GM13977 (cell line): ENCODE measurements around the gene TMED8.

ENCODE experiments used
- DNase-seq: peaks from one replicate; pipeline ENCODE4 v3.0.0; 2012; ENCODE audit warnings: low spot score
- in situ Hi-C: fragments of 300-500 bp; cut with MboI; formaldehyde crosslinking; loops from one replicate; pipeline ENCODE4 v1.12.0; 2022; ENCODE audit warnings: low sequenced_read_pairs, low pct_unique_long_range_greater_than_20kb, mixed read lengths, inconsistent platforms; ENCODE audit not compliant: unreplicated experiment
- TF ChIP-seq, protein P1 (sequence below): IDR thresholded peaks from 2 replicates; pipeline ENCODE4 v1.5.1; 2012; ENCODE audit warnings: mild to moderate bottlenecking, control low read depth; ENCODE audit not compliant: insufficient read depth; ENCODE audit errors: extremely low read depth, missing control alignments

TMED8 gene

DNA sequence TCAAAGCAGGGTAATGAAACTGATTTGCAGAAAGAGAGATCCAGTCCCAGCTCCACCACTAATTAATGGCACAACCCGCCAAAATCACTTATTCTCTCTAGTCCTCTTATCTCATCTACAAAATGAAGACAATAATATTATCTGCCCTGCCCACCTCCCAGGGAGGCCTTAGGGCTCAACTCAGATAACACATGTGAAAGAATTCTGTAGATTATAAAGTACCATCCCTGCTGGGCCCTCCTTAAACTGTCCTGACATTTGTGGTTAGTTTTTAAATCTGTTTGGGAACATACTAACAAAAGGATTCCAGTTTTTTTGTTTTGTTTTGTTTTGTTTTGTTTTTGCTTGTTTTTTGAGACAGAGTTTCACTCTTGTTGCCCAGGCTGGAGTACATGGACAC, 63.5 kb downstream of the TMED8 start:
- DNase-seq, result no peak
- TF ChIP-seq, protein P1, sequence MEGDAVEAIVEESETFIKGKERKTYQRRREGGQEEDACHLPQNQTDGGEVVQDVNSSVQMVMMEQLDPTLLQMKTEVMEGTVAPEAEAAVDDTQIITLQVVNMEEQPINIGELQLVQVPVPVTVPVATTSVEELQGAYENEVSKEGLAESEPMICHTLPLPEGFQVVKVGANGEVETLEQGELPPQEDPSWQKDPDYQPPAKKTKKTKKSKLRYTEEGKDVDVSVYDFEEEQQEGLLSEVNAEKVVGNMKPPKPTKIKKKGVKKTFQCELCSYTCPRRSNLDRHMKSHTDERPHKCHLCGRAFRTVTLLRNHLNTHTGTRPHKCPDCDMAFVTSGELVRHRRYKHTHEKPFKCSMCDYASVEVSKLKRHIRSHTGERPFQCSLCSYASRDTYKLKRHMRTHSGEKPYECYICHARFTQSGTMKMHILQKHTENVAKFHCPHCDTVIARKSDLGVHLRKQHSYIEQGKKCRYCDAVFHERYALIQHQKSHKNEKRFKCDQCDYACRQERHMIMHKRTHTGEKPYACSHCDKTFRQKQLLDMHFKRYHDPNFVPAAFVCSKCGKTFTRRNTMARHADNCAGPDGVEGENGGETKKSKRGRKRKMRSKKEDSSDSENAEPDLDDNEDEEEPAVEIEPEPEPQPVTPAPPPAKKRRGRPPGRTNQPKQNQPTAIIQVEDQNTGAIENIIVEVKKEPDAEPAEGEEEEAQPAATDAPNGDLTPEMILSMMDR, result no peak
- in situ Hi-C loops, result loop anchor here (25.0 kb wide), 1 partner anchor 426 kb away; no protein-coding TSS in a partner anchor

DNA sequence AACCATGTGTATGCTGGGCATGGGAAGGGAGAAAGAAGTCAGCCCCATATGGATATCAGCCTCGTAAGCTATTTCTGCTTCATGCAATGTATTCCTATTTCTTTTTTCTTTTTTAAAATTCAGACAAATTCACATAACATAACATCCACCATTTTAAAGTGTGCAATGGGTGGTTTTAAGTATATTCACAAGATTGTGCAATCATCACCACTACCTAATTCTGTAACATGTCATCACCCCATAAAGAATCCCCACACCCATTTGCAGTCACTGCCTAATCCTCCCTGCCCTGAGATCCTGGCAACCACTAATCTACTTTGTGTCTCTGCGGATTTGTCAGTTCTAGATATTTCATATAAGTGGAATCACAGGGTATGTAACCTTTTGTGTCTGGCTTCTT, 65.7 kb downstream of the TMED8 start:
- TF ChIP-seq, protein P1, result no peak
- in situ Hi-C loops, result loop anchor here (25.0 kb wide), 1 partner anchor 424 kb away; no protein-coding TSS in a partner anchor
- DNase-seq, result no peak

DNA sequence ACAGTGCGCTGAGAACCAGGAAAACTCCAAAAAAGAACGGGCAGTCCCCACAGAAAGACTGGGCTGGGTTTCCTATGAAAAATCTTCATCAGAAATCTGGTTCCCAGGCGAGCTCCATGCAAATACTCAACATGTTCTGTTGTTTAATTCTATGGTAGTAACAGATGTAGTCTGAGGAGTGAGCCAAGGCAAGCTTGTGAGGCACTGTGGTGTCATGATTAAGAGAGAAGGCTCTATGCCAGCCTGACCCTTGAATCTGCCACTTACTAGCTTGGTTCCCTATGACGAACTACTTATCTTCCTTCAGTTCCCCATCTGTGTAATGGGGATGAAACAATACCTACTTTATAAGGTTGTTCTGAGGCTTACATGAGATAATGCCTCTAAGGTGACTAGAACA, 66.9 kb downstream of the TMED8 start:
- DNase-seq, result no peak

DNA sequence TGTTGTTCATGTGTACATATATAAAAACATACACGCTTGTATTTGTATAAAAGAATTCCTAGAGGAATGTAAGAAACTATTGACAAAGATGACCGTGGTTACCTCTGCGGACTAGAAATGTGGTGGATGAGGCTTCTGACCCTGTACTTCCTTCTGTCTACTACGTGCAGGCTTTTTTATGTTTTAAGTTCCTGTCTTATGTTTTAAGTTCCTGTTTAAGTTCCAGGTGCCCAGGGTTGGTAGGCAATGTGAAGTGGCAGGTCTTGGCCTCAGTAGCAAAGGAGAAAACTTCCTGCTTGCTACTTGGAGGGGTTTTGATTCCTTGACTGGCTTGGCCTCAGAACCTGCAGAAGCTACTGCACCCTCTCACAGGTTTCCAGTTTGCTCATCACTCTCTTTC, 67.8 kb downstream of the TMED8 start:
- TF ChIP-seq, protein P1, result no peak
- in situ Hi-C loops, result loop anchor here (10.0 to 25.0 kb wide), 2 partner anchors 236 to 422 kb away; no protein-coding TSS in a partner anchor
- DNase-seq, result no peak

More for the DNA sequence above, 66.9 kb downstream of the TMED8 start:
- in situ Hi-C loops, result loop anchor here (25.0 kb wide), 1 partner anchor 423 kb away; no protein-coding TSS in a partner anchor
- TF ChIP-seq, protein P1, result no peak

DNA sequence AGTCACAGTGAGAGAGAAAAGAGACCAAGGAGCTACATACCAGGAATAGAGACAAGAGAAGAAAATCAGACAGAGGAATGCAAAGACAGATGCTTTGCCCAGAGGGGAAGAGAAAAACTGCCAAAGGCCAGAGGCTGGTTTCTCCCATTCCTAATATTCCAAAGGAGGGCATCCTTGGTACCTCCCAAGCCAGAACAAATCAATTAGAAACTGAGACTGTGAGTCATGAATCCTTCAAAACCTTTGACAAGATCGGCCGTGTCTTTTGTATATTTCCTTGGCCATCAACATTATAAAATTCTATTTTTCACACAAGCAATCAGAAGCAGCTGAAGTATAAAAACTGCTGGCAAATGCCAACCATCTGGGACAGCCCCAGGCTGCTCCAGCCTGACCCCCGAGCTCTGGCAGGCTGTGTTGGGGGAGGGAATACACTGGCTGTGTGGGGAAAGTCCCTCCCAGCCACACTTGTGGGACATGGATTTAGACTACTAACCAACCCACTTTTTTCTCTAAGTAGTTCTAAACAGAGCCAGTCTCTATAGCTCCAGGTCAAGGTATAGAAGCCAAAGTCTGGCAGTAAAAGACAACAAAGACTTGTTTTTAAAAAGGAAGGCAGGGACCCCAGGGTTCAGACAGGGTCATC, 69.9 kb downstream of the TMED8 start:
- in situ Hi-C loops, result loop anchor here (10.0 to 25.0 kb wide), 2 partner anchors 238 to 420 kb away; no protein-coding TSS in a partner anchor
- no peak for DNase-seq
- TF ChIP-seq, protein P1, result no peak

DNA sequence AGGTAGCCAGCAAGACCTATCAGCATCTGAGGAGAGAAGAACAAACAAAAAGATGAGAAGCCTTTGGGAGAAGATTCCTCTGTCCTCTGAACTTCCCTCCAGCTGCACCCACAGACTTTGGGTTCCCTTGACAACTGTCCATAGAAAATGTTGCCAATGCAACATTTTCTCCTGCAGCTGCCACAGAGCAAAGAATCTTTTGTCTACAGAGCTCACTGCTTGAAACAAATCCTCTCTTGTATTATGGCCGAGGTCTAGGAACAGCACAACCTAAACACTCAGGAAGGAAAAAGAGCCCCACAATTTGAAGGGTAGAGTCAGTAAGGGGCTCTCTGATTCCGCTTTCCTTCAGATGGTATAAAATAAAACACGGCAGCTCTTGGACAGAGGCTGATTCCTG, 70.5 kb downstream of the TMED8 start:
- DNase-seq, result no peak
- TF ChIP-seq, protein P1, result no peak
- in situ Hi-C loops, result loop anchor here (10.0 to 25.0 kb wide), 2 partner anchors 238 to 419 kb away; no protein-coding TSS in a partner anchor
